Activated CD4-positive, CD25-positive, alpha-beta regulatory T cell (primary cell): Measurements from ENCODE around the gene MPP1.

Experiments used
- DNase-seq, 4 experiments: peaks; one replicate each; lab custom pipeline; 2025; lab: John Stamatoyannopoulos, UW

The MPP1 gene

DNA sequence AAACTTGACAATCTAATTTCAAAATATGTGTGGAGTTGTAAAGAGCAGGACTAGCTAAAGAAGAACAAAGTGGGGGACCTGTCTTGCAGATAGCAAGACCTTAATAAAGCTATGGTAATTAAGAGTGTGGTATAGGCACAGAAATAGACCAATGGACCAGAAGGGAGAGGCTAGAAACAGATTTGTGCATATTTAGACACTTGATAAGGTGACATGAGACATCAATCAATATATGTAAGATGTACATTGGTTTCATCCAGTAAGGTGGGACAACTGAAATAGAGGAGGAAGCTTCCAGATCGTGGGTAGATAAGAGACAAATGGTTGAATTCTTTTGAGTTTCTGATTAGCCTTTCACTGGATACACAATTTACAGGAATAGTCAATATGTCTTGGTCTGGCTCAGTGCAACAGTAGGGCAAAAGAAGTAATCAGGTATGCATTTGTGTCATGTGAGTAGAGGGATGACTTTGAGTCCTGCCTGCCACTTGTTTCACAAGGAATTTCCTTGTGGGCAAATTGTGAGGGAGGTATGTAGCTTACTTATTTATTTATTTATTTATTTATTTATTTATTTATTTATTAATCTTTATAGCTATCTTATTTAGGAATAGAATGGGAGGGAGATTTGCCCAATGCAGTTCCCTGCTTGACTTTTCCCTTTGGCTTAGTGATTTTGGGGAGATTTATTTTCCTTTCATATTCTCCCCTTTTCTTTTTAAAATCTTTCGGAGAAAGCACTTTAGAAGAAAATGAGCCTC, 7.2 kb upstream of the MPP1 start:
- DNase-seq: no peak

DNA sequence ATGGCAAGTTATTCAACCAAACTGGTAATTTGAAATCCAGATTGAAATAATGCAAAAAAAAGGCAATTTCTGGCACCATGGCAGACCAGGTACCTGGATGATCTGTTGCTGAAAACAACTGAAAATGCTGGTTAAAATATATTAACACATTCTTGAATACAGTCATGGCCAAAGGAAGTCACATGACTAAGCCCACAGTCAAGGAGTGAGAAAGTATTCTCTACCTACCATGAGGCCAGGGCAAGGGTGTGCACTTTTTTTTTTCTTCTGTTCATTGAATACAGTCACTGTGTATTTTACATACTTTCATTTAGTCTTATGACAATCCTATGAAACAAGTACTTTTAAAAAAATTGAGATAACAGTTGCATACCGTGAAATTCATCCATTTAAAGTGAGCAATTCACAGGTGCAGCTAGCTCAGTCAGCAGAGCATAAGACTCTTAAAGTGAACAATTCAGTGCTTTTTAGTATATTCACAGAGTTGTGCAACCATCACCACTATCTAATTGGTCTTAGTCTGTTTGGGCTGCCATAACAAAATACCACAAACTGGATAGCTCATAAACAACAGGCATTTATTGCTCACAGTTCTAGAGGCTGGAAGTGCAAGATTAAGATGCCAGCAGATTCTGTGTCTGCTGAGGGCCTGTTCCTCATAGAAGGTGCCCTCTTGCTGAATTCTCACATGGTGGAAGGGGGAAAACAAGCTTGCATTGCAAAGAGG, 4.8 kb upstream of the MPP1 start:
- DNase-seq: no peak

DNA sequence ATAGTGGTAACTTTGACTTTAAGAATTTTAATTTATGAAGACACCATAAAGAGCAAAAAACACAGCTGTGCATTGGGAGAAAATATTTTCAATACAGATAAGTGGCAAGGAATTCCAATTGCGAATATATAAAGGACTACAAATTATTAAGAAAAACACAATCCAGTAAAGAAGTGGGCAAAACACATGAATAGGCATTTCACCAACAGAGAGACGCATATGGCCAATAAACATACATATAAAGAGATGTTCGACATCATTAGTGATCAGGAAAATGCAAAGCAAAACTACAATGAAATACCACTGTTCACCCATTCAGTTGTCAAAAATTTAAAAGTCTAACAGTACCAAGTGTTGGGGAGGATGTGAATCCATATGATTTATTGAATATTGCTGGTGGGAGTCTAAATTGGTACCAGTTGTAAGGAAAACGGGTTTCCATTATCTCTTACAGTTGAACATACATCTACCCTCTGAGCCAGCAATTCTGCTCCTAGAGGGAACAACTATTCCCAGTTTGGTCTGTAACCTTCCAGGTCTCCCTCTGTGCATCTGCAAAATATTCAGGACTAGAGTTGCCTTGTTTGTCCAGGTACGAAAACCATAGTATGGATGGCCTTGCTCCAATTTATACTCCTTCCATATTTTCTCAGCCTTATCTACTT, 1.7 kb upstream of the MPP1 start:
- no peak for DNase-seq

DNA sequence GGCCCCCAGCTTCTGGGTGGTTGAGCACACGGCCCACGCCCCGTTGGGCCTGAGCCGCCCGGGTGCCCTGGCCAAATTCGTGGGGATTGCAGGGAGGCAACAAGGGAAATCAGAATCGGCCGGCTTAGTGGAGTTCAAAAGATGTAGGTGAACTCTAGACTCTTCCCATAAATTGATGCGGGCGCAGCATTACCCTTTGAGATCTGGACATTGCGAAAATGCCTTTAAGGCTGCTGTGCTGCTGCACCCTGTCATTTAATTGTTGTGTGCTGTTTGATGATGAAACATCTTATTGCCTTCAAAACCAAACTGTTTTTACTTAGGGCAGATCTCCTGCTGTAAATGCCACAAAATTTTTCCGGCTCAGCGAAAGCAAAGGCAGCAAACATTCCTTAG, 409 bp upstream of the MPP1 start:
- no peak for DNase-seq

- no peak for DNase-seq
These were observed 876 bp downstream of the MPP1 start for GRCh38 chrX:154804261-154804956.

GRCh38 chrX:154802947-154803346, 2.3 kb downstream of the MPP1 start:
- DNase-seq: no peak

GRCh38 chrX:154800478-154801210, 4.6 kb downstream of the MPP1 start:
- no peak for DNase-seq

DNA sequence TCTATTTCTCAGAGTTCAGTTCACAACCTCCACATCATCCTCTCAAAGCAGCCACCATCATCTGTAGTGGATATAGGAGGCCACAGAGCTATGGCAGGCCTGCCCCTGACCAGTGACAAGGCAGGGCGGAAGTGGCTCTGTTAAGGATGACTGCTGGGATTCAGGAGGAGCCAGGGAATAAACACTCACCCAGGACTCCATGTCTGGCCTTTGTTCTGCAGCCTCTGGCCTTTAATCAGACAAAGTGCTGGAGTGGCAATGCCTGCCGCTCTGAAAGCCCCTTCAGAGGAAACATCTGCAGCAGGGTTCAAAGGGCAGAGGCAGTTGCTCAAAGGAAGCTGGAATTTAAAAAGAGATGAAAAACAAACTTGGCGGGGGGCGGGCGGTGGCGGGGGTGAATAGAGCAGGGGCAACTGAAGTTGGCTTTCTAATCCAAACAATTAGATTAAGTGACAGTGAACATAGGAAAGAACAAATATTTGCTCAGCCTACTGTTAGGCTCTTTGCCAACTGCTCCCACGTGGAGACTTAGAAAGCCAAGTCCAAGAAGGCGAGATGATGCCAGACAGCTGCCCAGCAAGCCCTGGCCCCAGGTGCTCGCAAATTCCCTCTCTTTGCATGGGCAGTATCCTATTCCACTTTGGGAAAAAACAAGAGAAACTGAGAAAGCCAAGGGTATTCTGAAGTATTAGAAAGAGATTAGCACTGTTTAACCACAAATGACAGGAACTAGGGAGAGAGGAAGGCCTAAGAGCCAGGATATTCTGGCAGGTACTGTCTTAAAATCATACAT, 5.5 kb downstream of the MPP1 start:
- no peak for DNase-seq

GRCh38 chrX:154797006-154797405, 8.3 kb downstream of the MPP1 start:
- no peak for DNase-seq

GRCh38 chrX:154795016-154795415, 10.3 kb downstream of the MPP1 start:
- no peak for DNase-seq

DNA sequence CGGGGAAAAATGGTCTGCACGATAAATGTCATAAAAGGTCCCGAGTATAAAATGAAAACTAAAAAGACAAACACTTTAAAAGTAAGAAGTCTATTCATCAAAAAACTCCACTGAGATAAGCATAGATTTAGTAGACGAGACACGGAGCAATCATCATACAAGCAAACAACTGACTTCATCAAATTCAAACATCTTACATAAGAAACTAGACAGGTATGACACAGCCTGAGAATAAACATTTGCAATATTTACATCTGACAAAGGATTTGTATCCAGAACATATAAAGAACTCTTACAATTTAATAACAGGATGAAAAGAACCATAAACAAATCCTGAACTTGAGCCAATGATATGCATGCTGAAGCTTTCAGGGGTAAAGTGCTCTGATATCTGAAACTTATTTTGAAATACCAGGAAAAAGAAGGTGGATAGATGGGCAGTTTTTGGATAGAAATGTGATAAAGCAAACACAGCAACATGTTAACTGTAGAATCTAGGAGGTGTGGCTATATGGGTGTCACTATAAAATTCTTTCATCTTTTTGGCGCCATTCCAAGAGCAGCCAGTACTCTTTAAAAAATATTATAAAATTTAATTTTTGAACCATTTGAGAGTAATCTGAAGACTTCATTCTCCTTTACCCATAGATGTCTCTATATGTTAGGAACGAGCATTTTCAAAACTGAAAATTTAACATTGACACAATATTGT, 12.0 kb downstream of the MPP1 start:
- DNase-seq: no peak

DNA sequence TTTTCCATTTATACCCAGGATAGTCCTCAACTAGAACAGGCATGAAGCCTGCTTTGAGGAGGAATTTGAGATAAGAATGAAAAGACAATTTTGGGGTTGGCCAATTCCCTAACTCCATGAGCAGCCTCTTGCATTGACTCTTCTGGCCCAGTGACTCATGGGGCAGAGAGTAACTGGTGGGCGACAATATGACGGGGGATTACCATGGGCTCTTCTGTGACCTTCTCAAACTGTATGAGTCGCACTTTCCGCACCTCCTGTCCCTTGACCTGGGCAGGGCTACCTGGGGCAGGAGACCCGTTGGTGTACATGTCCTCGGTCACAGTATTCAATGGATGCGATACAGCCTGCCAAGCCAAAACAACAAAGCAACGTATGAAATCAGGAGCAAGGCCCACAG, 13.3 kb downstream of the MPP1 start:
- DNase-seq: no peak

DNA sequence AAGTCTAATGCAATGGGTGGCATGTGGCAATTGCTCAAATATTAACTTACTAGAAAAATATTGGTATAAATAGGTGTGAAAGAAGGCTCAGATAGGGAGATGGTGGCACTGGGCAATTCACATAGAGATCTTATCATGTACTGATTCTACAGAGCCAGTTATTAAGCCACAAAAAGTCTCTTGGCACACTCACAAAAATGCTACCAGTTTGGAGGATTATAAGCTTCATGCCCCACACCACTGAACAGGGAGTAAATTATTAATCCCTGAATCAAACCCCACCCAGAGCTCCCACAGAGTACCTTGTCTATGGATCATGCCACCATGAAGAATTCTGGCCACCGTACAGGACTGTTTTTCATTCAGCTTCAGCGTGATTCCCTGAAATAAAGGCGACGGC, 13.8 kb downstream of the MPP1 start:
- DNase-seq: no peak

DNA sequence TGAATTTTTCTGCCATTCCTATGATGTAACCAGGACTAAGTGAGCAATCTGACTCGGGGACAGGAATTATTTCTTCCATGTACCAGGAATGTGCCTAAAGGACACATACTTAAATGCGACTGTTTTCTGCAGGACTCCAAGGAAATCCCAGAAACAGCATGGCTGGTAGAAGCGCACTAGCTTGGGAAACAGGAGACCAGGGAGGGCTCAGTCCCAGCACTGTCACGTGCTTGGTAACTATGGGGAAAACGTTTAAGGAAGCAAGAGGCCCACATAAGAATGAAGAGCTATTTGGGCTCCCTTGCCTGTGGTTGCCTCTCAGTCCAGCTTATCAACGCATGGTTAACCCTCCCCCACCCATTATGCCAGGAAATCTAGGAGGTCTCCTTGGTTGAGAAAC, 19.6 kb downstream of the MPP1 start:
- no peak for DNase-seq

- DNase-seq: no peak
These were observed 20.9 kb downstream of the MPP1 start for GRCh38 chrX:154784149-154784995.

GRCh38 chrX:154780968-154781367, 24.3 kb downstream of the MPP1 start:
- DNase-seq: no peak

- DNase-seq: no peak
These were observed 26.0 kb downstream of the MPP1 start for GRCh38 chrX:154779261-154779660.

DNA sequence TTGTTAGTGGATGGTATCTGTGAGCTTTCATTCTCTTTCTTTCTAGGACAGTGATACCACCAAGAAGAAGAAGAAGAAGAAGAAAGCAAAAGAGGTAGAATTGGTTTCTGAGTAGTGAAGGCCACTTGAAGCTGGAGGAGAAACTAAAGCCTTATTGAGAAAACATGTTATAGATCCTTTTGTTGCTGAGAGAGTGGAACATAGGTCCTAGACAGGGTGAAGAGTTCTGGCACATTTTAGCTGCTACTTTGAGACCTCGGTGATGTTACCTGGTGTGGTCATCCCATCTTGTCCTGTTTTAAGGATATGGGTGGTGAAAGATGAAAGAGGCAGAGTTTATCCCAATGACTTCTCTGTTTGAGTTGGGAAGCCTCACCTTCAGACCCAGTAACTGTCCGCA, 28.5 kb downstream of the MPP1 start:
- DNase-seq: no peak
